ENCODE data around the gene SIGLEC9.

Gene SIGLEC9

GRCh38 chr19:51097796-51098195, 26.9 kb upstream of the SIGLEC9 start:
- no peaks in the 10 kb centered on the region for H3K4me1 ChIP-seq (ENCODE audit: control insufficient read depth, insufficient read depth, low read length)
- H3K9me3 ChIP-seq (replicated peaks; ENCODE audit: low read length): no peaks in the 10 kb centered on the region
- no peak overlapping the region for H3K4me2 ChIP-seq (ENCODE audit: low read length)
- H3K4me3 ChIP-seq (ENCODE audit: low read length): no peak overlapping the region
- H3K36me3 ChIP-seq (ENCODE audit: insufficient read depth, low read length): peaks cover 21% of the 10 kb centered on the region
- no peak overlapping the region for H3K9ac ChIP-seq (ENCODE audit: low read depth, low read length)
- no peaks in the 10 kb centered on the region for H3K27me3 ChIP-seq (ENCODE audit: control insufficient read depth, insufficient read depth, low read length)

GRCh38 chr19:51098365-51099046, 26.2 kb upstream of the SIGLEC9 start:
- peaks cover 26% of the 10 kb centered on the region for H3K36me3 ChIP-seq (ENCODE audit: insufficient read depth, low read length)
- H3K9ac ChIP-seq (ENCODE audit: low read depth, low read length): no peak overlapping the region
- H3K4me2 ChIP-seq (ENCODE audit: low read length): no peak overlapping the region
- no peak overlapping the region for H3K4me3 ChIP-seq (ENCODE audit: low read length)
- H3K27me3 ChIP-seq (ENCODE audit: control insufficient read depth, insufficient read depth, low read length): no peaks in the 10 kb centered on the region
- H3K9me3 ChIP-seq (replicated peaks; ENCODE audit: low read length): no peaks in the 10 kb centered on the region
- no peaks in the 10 kb centered on the region for H3K4me1 ChIP-seq (ENCODE audit: control insufficient read depth, insufficient read depth, low read length)

DNA sequence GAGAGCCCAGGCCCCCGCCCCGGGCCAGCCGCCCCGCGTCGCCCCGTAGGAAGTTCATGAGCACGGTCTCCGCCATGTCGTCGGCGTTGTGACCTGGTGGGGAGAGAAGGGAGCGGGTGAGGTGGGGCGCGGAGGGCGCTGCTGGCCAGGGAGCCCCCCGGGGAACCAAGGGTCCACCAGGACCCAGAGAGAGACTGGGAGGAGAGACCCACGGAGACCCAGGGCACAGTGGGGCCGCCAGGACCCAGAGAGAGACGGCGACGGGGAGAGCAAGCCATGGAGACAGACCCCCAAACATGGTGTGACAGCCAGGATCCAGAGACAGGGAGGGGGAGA, 25.7 kb upstream of the SIGLEC9 start:
- H3K4me3 ChIP-seq (ENCODE audit: low read length): no peak overlapping the region
- peaks cover 31% of the 10 kb centered on the region for H3K36me3 ChIP-seq (ENCODE audit: insufficient read depth, low read length)
- no peaks in the 10 kb centered on the region for H3K4me1 ChIP-seq (ENCODE audit: control insufficient read depth, insufficient read depth, low read length)
- H3K9ac ChIP-seq (ENCODE audit: low read depth, low read length): no peak overlapping the region
- no peak overlapping the region for H3K4me2 ChIP-seq (ENCODE audit: low read length)
- no peaks in the 10 kb centered on the region for H3K27me3 ChIP-seq (ENCODE audit: control insufficient read depth, insufficient read depth, low read length)
- no peaks in the 10 kb centered on the region for H3K9me3 ChIP-seq (replicated peaks; ENCODE audit: low read length)

DNA sequence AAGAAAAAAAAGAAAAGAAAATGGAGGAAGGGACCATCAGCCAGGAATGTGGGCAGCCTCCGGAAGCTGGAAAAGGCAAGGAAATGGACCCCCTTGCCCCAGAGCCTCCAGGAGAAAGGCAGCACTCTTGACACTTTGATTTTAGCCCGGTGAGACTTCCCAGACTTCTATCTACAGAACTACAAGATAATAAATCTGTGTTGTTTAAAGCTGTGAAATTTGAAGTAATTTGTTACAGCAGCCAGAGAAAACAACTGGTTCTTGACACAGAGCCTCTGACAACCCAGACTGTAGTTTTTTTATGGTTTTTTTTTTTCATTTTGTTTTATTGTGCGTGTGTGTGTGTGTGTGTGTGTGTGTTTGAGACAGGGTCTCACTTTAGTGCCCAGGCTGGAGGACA, 24.1 kb upstream of the SIGLEC9 start:
- H3K9me3 ChIP-seq (replicated peaks; ENCODE audit: low read length): no peaks in the 10 kb centered on the region
- H3K4me2 ChIP-seq (ENCODE audit: low read length): no peak overlapping the region
- no peaks in the 10 kb centered on the region for H3K4me1 ChIP-seq (ENCODE audit: control insufficient read depth, insufficient read depth, low read length)
- H3K9ac ChIP-seq (ENCODE audit: low read depth, low read length): no peak overlapping the region
- no peak overlapping the region for H3K4me3 ChIP-seq (ENCODE audit: low read length)
- no peaks in the 10 kb centered on the region for H3K27me3 ChIP-seq (ENCODE audit: control insufficient read depth, insufficient read depth, low read length)
- peaks cover 41% of the 10 kb centered on the region for H3K36me3 ChIP-seq (ENCODE audit: insufficient read depth, low read length)

- Histone ChIP-seq H3K4me1 (ENCODE audit: control insufficient read depth, insufficient read depth, low read length) (no peaks in the 10 kb centered on the region), H3K9me3 (replicated peaks; ENCODE audit: low read length) (no peaks in the 10 kb centered on the region), H3K4me3 (ENCODE audit: low read length) (no peak overlapping the region), H3K4me2 (ENCODE audit: low read length) (no peak overlapping the region), H3K27me3 (ENCODE audit: control insufficient read depth, insufficient read depth, low read length) (no peaks in the 10 kb centered on the region), H3K36me3 (ENCODE audit: insufficient read depth, low read length) (peaks cover 41% of the 10 kb centered on the region), H3K9ac (ENCODE audit: low read depth, low read length) (no peak overlapping the region)
These were observed 23.4 kb upstream of the SIGLEC9 start for GRCh38 chr19:51101171-51101865.

DNA sequence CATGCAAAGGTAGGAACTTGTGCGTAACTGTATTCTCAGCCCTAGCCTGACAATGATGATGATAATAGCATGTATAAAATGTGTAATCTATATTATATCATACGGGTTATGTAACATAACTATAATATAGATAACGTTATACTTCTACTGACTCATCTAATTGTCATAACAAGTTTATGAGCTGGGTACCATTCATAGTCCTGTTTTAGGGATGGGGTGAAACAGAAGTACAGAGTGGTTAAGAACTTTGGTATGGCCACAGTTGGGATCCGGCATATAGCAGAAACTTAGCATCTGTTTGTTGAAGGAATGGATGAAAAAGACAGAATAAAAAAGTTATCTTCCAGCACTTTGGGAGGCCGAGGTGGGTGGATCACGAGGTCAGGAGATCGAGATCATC, 21.7 kb upstream of the SIGLEC9 start:
- H3K9ac ChIP-seq (ENCODE audit: low read depth, low read length): no peak overlapping the region

GRCh38 chr19:51103926-51104341, 20.8 kb upstream of the SIGLEC9 start:
- H3K4me2 ChIP-seq (ENCODE audit: low read length): no peak overlapping the region
- peaks cover 5% of the 10 kb centered on the region for H3K4me1 ChIP-seq (ENCODE audit: control insufficient read depth, insufficient read depth, low read length)
- H3K9me3 ChIP-seq (replicated peaks; ENCODE audit: low read length): no peaks in the 10 kb centered on the region
- no peaks in the 10 kb centered on the region for H3K27me3 ChIP-seq (ENCODE audit: control insufficient read depth, insufficient read depth, low read length)
- H3K36me3 ChIP-seq (ENCODE audit: insufficient read depth, low read length): peaks cover 37% of the 10 kb centered on the region
- H3K4me3 ChIP-seq (ENCODE audit: low read length): no peak overlapping the region
- H3K9ac ChIP-seq (ENCODE audit: low read depth, low read length): no peak overlapping the region

More for the DNA sequence above, 21.7 kb upstream of the SIGLEC9 start:
- Histone ChIP-seq H3K4me1 (ENCODE audit: control insufficient read depth, insufficient read depth, low read length) (peaks cover 3% of the 10 kb centered on the region), H3K9me3 (replicated peaks; ENCODE audit: low read length) (no peaks in the 10 kb centered on the region), H3K36me3 (ENCODE audit: insufficient read depth, low read length) (peaks cover 38% of the 10 kb centered on the region), H3K4me3 (ENCODE audit: low read length) (no peak overlapping the region), H3K4me2 (ENCODE audit: low read length) (no peak overlapping the region), H3K27me3 (ENCODE audit: control insufficient read depth, insufficient read depth, low read length) (no peaks in the 10 kb centered on the region)

DNA sequence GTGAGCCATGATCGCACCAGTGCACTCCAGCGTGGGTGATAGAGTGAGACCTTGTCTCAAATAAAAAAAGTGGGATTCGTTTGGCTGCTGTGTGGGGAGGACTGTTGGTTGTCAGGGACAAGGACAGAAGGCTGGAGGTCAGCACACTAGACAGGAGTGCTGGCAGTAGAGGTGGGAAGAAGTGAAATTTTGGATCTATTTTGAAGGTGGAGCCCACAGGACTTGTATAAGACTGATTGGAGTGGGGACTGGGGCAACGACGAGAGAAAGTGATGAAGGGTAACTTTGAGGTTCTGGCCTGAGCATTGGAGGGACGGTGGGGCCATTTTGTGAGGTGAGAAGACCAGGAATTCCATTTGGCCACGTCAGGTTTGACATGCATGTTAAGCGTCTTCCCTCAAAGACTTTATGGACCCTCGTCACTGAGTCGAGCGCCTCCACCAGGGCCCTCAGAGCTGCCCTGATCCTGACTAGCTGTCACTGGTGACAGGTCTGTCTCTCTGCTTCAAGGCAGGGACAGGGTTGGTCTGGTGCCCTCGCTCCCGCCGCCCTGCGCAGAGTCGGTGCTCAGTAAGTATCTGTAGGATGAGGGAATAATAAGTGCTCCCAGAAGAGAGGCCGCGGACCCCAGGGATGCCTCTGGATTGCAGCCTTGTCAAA, 17.2 kb upstream of the SIGLEC9 start:
- peaks cover 23% of the 10 kb centered on the region for H3K36me3 ChIP-seq (ENCODE audit: insufficient read depth, low read length)
- peak overlapping the region; percentile 84 for H3K4me3 ChIP-seq (ENCODE audit: low read length)
- H3K4me1 ChIP-seq (ENCODE audit: control insufficient read depth, insufficient read depth, low read length): peaks cover 6% of the 10 kb centered on the region
- peak overlapping the region; percentile 86 for H3K9ac ChIP-seq (ENCODE audit: low read depth, low read length)
- H3K9me3 ChIP-seq (replicated peaks; ENCODE audit: low read length): no peaks in the 10 kb centered on the region
- no peaks in the 10 kb centered on the region for H3K27me3 ChIP-seq (ENCODE audit: control insufficient read depth, insufficient read depth, low read length)
- H3K4me2 ChIP-seq (ENCODE audit: low read length): peak overlapping the region; percentile 83

DNA sequence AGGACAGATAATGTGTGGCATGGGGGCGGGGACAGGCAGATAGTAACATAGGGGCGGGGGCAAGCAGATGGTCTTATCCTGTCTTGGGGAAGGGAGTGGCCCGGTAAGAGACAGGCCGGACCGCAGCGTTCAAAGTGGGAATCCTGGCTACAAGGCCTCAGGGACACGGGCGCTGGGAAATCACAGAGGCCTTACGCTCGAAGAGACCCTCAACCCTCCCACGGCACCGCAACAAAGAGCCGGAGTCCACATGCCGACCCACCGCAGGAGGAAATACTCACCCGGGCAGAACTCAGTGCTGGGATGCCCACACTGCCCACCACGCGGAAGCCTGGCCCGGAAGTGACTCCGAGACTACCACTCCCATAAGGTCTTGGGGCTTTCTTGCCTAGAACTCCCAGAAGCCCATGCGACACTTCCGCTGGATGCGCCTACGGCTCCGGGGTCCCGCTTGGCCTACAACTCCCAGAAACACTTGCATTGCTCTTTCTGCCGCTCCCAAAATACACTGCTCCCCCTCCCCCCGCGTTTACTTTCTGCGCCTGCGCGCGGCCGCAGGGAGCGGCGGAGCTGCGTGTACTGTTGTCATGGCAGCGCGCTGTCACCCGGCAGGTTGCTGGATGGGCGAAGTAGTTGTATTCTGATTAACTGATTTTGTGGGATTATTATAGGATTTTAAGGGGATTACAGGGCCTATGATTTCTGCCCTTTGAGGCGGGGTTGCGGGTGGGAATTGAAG, 16.5 kb upstream of the SIGLEC9 start, which contains the start of gene CTU1:
Gene CTU1 (minus strand): TSS at position 344 of the 739 bp plus-strand sequence. CDS start 3,840 bp downstream, outside the sequence.
- Histone ChIP-seq H3K9me3 (replicated peaks; ENCODE audit: low read length) (no peaks in the 10 kb centered on the region), H3K27me3 (ENCODE audit: control insufficient read depth, insufficient read depth, low read length) (no peaks in the 10 kb centered on the region), H3K4me2 (ENCODE audit: low read length) (peak within 1 kb of the TSS; percentile 86), H3K36me3 (ENCODE audit: insufficient read depth, low read length) (peaks cover 16% of the 10 kb centered on the region), H3K4me3 (ENCODE audit: low read length) (peak within 1 kb of the TSS; percentile 84), H3K9ac (ENCODE audit: low read depth, low read length) (peak within 1 kb of the TSS; percentile 86), H3K4me1 (ENCODE audit: control insufficient read depth, insufficient read depth, low read length) (peaks cover 6% of the 10 kb centered on the region)

DNA sequence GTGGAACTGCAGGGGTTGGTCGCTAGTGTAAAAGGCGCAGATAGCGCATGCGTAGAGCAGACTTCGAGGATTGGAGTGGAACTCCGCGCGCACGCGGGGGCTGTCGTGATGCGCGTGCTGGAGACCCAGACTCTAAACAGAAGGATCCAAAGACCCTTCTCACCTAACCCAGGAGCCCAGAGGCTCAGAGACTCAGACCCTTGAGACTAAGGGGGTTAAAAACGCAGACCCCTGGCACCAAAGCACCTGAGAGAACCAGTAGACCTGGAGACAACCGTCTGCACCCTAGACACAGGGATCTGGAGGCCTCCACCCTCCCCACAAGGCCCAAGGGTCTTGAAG, 15.9 kb upstream of the SIGLEC9 start:
- H3K36me3 ChIP-seq (ENCODE audit: insufficient read depth, low read length): peaks cover 12% of the 10 kb centered on the region
- H3K4me1 ChIP-seq (ENCODE audit: control insufficient read depth, insufficient read depth, low read length): peaks cover 6% of the 10 kb centered on the region
- peak overlapping the region; percentile 86 for H3K4me2 ChIP-seq (ENCODE audit: low read length)
- no peaks in the 10 kb centered on the region for H3K9me3 ChIP-seq (replicated peaks; ENCODE audit: low read length)
- peak overlapping the region; percentile 64 for H3K9ac ChIP-seq (ENCODE audit: low read depth, low read length)
- no peaks in the 10 kb centered on the region for H3K27me3 ChIP-seq (ENCODE audit: control insufficient read depth, insufficient read depth, low read length)
- peak overlapping the region; percentile 82 for H3K4me3 ChIP-seq (ENCODE audit: low read length)

DNA sequence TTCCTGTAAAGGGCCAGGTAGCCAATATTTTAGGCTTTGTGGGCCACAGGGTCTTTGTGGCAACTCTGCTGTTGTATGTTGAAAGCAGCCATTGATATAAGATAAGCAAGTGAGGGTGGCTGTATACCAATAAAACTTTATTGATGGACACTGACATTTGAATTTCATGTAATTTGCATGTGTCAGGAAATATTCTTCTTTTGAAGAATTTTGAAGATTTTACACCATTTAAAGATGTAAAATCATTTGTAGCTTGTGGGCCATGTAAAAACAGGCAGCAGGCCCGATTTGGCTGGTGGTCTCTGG, 14.1 kb upstream of the SIGLEC9 start:
- Histone ChIP-seq H3K4me1 (ENCODE audit: control insufficient read depth, insufficient read depth, low read length) (peaks cover 6% of the 10 kb centered on the region), H3K4me2 (ENCODE audit: low read length) (no peak overlapping the region), H3K27me3 (ENCODE audit: control insufficient read depth, insufficient read depth, low read length) (peaks cover 3% of the 10 kb centered on the region)

More for the DNA sequence above, 14.1 kb upstream of the SIGLEC9 start:
- no peak overlapping the region for H3K4me3 ChIP-seq (ENCODE audit: low read length)
- no peaks in the 10 kb centered on the region for H3K36me3 ChIP-seq (ENCODE audit: insufficient read depth, low read length)
- no peak overlapping the region for H3K9ac ChIP-seq (ENCODE audit: low read depth, low read length)
- no peaks in the 10 kb centered on the region for H3K9me3 ChIP-seq (replicated peaks; ENCODE audit: low read length)
